SIG-M5 (cell line): Measurements from ENCODE around the gene RNF168.
A peak's percentile ranks its signal among the peaks of the same experiment; 100 is the strongest.
"Not testable (repeated sequence)": the region's sequence is repeated elsewhere in the genome, so short reads cannot be mapped to it uniquely, and the experiment has no call there.

Experiments used
- DNase-seq: peaks from one replicate; lab custom pipeline; 2025; lab: John Stamatoyannopoulos, UW

RNF168 gene

GRCh38 chr3:196463804-196464203 is 39.8 kb downstream of the RNF168 start:
- no peak for DNase-seq

- no peak for DNase-seq
Observed at GRCh38 chr3:196463478-196463756, 40.2 kb downstream of the RNF168 start.

- DNase-seq, result not testable (repeated sequence)
Observed at GRCh38 chr3:196462680-196463477, 40.7 kb downstream of the RNF168 start.

GRCh38 chr3:196458063-196458462 is 45.5 kb downstream of the RNF168 start:
- DNase-seq, result no peak

GRCh38 chr3:196457470-196457869 is 46.1 kb downstream of the RNF168 start:
- peak; percentile 67 for DNase-seq

GRCh38 chr3:196454935-196455334 is 48.6 kb downstream of the RNF168 start:
- no peak for DNase-seq

- not testable (repeated sequence) for DNase-seq
Observed at GRCh38 chr3:196445391-196445790, 58.2 kb downstream of the RNF168 start.

- no peak for DNase-seq
Observed at GRCh38 chr3:196444500-196444894, 59.1 kb downstream of the RNF168 start.

GRCh38 chr3:196440696-196441095 is 62.9 kb downstream of the RNF168 start:
- DNase-seq, result no peak

- DNase-seq, result no peak
Observed at GRCh38 chr3:196440041-196440537, 63.5 kb downstream of the RNF168 start.

GRCh38 chr3:196432137-196432879 is 71.3 kb downstream of the RNF168 start, which contains the start of gene UBXN7:
Gene UBXN7, minus strand, starts transcription at chr3:196432427. Its CDS starts 28 bp downstream, at chr3:196432399.
- peak; percentile 15 for DNase-seq

- DNase-seq, result peak; percentile 26
Observed at GRCh38 chr3:196431181-196432136, 72.1 kb downstream of the RNF168 start.

GRCh38 chr3:196428041-196428440 is 75.5 kb downstream of the RNF168 start:
- DNase-seq, result no peak

- not testable (repeated sequence) for DNase-seq
Observed at GRCh38 chr3:196424421-196424820, 79.1 kb downstream of the RNF168 start.

GRCh38 chr3:196423044-196423781 is 80.4 kb downstream of the RNF168 start:
- DNase-seq, result no peak

- DNase-seq, result not testable (repeated sequence)
Observed at GRCh38 chr3:196421668-196422067, 81.9 kb downstream of the RNF168 start.

GRCh38 chr3:196419386-196419785 is 84.2 kb downstream of the RNF168 start:
- DNase-seq, result no peak
